GM12801 (cell line): ENCODE data around the gene TET1.

Source experiments
- CTCF ChIP-seq: IDR thresholded peaks from one replicate; pipeline ENCODE4 v1.5.1; 2011; ENCODE audit warnings: control low read depth; ENCODE audit not compliant: insufficient read length; ENCODE audit errors: extremely low read depth

TET1 gene

GRCh38 chr10:68598978-68599770 is 39.0 kb downstream of the TET1 start:
- no peak for TF ChIP-seq CTCF

GRCh38 chr10:68599771-68600040 is 39.6 kb downstream of the TET1 start:
- no peak for TF ChIP-seq CTCF

- TF ChIP-seq CTCF = no peak
Observed at GRCh38 chr10:68600041-68600778, 40.1 kb downstream of the TET1 start.

- no peak for TF ChIP-seq CTCF
Observed at GRCh38 chr10:68601501-68602265, 41.5 kb downstream of the TET1 start.

GRCh38 chr10:68602434-68602833 is 42.3 kb downstream of the TET1 start:
- no peak for TF ChIP-seq CTCF

- no peak for TF ChIP-seq CTCF
Observed at GRCh38 chr10:68603766-68604165, 43.6 kb downstream of the TET1 start.

- no peak for TF ChIP-seq CTCF
Observed at GRCh38 chr10:68604441-68604840, 44.3 kb downstream of the TET1 start.
